K562 (cell line): ENCODE measurements around the gene LCN12. TPM values are rescaled to one million over a fixed set of nuclear protein-coding genes. Genes with fewer than 3 reads are reported as not detected.
A peak's percentile ranks its signal among the peaks of the same experiment; 100 is the strongest.

Source experiments
- DPF2 ChIP-seq: fragments of 450-650 bp; IDR thresholded peaks from 2 replicates; pipeline ENCODE4 v1.6.1; 2016
- ESRRA ChIP-seq: fragments of 450-650 bp; IDR thresholded peaks from 2 replicates; pipeline ENCODE4 v1.6.1; 2014; ENCODE audit warnings: low read depth, mild to moderate bottlenecking, moderate library complexity, borderline replicate concordance
- ETV1 ChIP-seq: fragments of 450-650 bp; conservative IDR thresholded peaks from 2 replicates; pipeline ENCODE4 v1.6.1; 2016; ENCODE audit warnings: missing genetic modification characterization, control low read depth, low read depth, missing compliant biosample characterization
- FOXJ3 ChIP-seq: sonication (generic); formaldehyde crosslinking; IDR thresholded peaks from 2 replicates; pipeline ENCODE4 v1.4.0; 2020; ENCODE audit warnings: mild to moderate bottlenecking, missing genetic modification reagents
- FOXK1 ChIP-seq: sonication (generic); formaldehyde crosslinking; IDR thresholded peaks from 2 replicates; pipeline ENCODE4 v1.8.0; 2022; ENCODE audit warnings: missing genetic modification reagents, mild to moderate bottlenecking, borderline replicate concordance
- HCFC1 ChIP-seq: IDR thresholded peaks from 2 replicates; pipeline ENCODE4 v1.6.1; 2012; ENCODE audit warnings: low read depth, low read length, improper control_type of control experiment
- HIVEP1 ChIP-seq: fragments of 250-450 bp; sonication (Bioruptor Pico); IDR thresholded peaks from 2 replicates; pipeline ENCODE4 v1.4.0; 2020; ENCODE audit warnings: mild to moderate bottlenecking
- JUN ChIP-seq, 2 experiments: sonication (generic) in 1 of 2; formaldehyde crosslinking in 1 of 2; IDR thresholded peaks; 2 replicates each; pipeline versions ENCODE4 v1.6.1 to v1.8.0; 2012 to 2022; ENCODE audit warnings: borderline replicate concordance in 2 of 2, mild to moderate bottlenecking in 2 of 2, improper control_type of control experiment in 1 of 2, low read depth in 1 of 2, low read length in 1 of 2, missing genetic modification reagents in 1 of 2
- LCOR ChIP-seq: sonication (generic); formaldehyde crosslinking; IDR thresholded peaks from 2 replicates; pipeline ENCODE4 v1.8.0; 2022; ENCODE audit warnings: mild to moderate bottlenecking, missing genetic modification reagents
- MECOM ChIP-seq: fragments of 250-450 bp; sonication (Bioruptor Pico); IDR thresholded peaks from 2 replicates; pipeline ENCODE4 v1.8.0; 2022; ENCODE audit warnings: inconsistent platforms
- MTA1 ChIP-seq: fragments of 450-650 bp; IDR thresholded peaks from 2 replicates; pipeline ENCODE4 v1.6.1; 2017; ENCODE audit warnings: borderline replicate concordance
- NCOA1 ChIP-seq: fragments of 450-650 bp; IDR thresholded peaks from 2 replicates; pipeline ENCODE4 v1.6.1; 2016; ENCODE audit warnings: low read depth
- NELFE ChIP-seq: IDR thresholded peaks from 2 replicates; pipeline ENCODE4 v1.6.1; 2011; ENCODE audit warnings: mild to moderate bottlenecking; ENCODE audit not compliant: insufficient read depth, insufficient read length
- NRF1 ChIP-seq, 2 experiments: fragments of 450-650 bp; IDR thresholded peaks in 1 of 2; conservative IDR thresholded peaks in 1 of 2; 2 replicates each; pipeline ENCODE4 v1.6.1; 2014; ENCODE audit warnings: mild to moderate bottlenecking in 2 of 2
- PHB ChIP-seq: fragments of 250-450 bp; sonication (Bioruptor Pico); IDR thresholded peaks from 2 replicates; pipeline ENCODE4 v1.5.0; 2021
- PHTF2 ChIP-seq: fragments of 250-450 bp; sonication (Bioruptor Pico); IDR thresholded peaks from 2 replicates; pipeline ENCODE4 v1.5.0; 2021; ENCODE audit warnings: mild to moderate bottlenecking
- RB1 ChIP-seq: fragments of 450-650 bp; IDR thresholded peaks from 2 replicates; pipeline ENCODE4 v1.6.1; 2017; ENCODE audit warnings: low read depth, mild to moderate bottlenecking
- RBM15 ChIP-seq: fragments of 200-400 bp; formaldehyde crosslinking; IDR thresholded peaks from 2 replicates; pipeline ENCODE4 v1.6.1; 2018; ENCODE audit warnings: mild to moderate bottlenecking, low read length, moderate library complexity; ENCODE audit not compliant: insufficient read depth
- SIX5 ChIP-seq, 2 experiments: IDR thresholded peaks; 2 replicates each; pipeline ENCODE4 v1.6.1; 2011; ENCODE audit warnings: low read length in 2 of 2, borderline replicate concordance in 1 of 2, low read depth in 1 of 2, mild to moderate bottlenecking in 1 of 2, moderate library complexity in 1 of 2; ENCODE audit not compliant: insufficient read depth in 1 of 2
- TFAM ChIP-seq: fragments of 250-450 bp; sonication (Bioruptor Pico); conservative IDR thresholded peaks from 2 replicates; pipeline ENCODE4 v1.5.0; 2021; ENCODE audit warnings: mild to moderate bottlenecking, moderate library complexity
- TFAP4 ChIP-seq: sonication (generic); formaldehyde crosslinking; IDR thresholded peaks from 2 replicates; pipeline ENCODE4 v1.8.0; 2022; ENCODE audit warnings: missing genetic modification reagents, mild to moderate bottlenecking, moderate library complexity, borderline replicate concordance
- TRIM25 ChIP-seq: fragments of 450-650 bp; IDR thresholded peaks from 2 replicates; pipeline ENCODE4 v1.7.0; 2016; ENCODE audit warnings: borderline replicate concordance
- ZC3H4 ChIP-seq: sonication (generic); formaldehyde crosslinking; IDR thresholded peaks from 2 replicates; pipeline ENCODE4 v1.9.0; 2021; ENCODE audit warnings: missing genetic modification reagents, borderline replicate concordance
- ZNF224 ChIP-seq: sonication (generic); formaldehyde crosslinking; IDR thresholded peaks from 2 replicates; pipeline ENCODE4 v1.8.0; 2022; ENCODE audit warnings: mild to moderate bottlenecking, missing genetic modification reagents
- ZNF23 ChIP-seq: fragments of 250-450 bp; sonication (Bioruptor Pico); IDR thresholded peaks from 2 replicates; pipeline ENCODE4 v1.4.0; 2020; ENCODE audit warnings: mild to moderate bottlenecking
- ZNF239 ChIP-seq: fragments of 250-450 bp; sonication (Bioruptor Pico); IDR thresholded peaks from 2 replicates; pipeline ENCODE4 v1.4.0; 2020; ENCODE audit warnings: mild to moderate bottlenecking
- polyA plus RNA-seq, 8 experiments: library from polyadenylated mRNA; depleted of rRNA in 4 of 8; stranded (reverse) in 5 of 8; unstranded in 3 of 8; fragments of >200 nt; fragmentation: Nextera tagmentation in 2 of 8; fragmentation: Illumina TruSeq in 1 of 8; extraction: Ambion mirVana in 2 of 8; extraction: Trizol in 1 of 8; gene quantifications; 2 replicates each; pipeline versions ENCODE4 v1.2.1 to v1.2.3, GENCODE V29; 2011 to 2014; ENCODE audit warnings: inconsistent platforms in 1 of 8, missing spikeins in 1 of 8
- total RNA-seq, 7 experiments: library from RNA; depleted of rRNA in 6 of 7; stranded (reverse); fragments of >200 nt in 6 of 7; fragmentation: Illumina TruSeq in 2 of 7; extraction: Trizol in 2 of 7; gene quantifications; 2 replicates each; pipeline versions ENCODE4 v1.2.1 to v1.2.3, GENCODE V29; 2011 to 2021; ENCODE audit warnings: low replicate concordance in 1 of 7
- TF ChIP-seq, protein P1 (sequence below): sonication (generic); formaldehyde crosslinking; IDR thresholded peaks from 2 replicates; pipeline ENCODE4 v1.8.1; 2022; ENCODE audit warnings: missing genetic modification reagents

The LCN12 gene
- total and polyA plus RNA-seq, 9 of the 15 experiments (the other 6 are each of a cell fraction or from before 2014, with no cell fraction given), result 0.05 TPM; not detected in 8

DNA sequence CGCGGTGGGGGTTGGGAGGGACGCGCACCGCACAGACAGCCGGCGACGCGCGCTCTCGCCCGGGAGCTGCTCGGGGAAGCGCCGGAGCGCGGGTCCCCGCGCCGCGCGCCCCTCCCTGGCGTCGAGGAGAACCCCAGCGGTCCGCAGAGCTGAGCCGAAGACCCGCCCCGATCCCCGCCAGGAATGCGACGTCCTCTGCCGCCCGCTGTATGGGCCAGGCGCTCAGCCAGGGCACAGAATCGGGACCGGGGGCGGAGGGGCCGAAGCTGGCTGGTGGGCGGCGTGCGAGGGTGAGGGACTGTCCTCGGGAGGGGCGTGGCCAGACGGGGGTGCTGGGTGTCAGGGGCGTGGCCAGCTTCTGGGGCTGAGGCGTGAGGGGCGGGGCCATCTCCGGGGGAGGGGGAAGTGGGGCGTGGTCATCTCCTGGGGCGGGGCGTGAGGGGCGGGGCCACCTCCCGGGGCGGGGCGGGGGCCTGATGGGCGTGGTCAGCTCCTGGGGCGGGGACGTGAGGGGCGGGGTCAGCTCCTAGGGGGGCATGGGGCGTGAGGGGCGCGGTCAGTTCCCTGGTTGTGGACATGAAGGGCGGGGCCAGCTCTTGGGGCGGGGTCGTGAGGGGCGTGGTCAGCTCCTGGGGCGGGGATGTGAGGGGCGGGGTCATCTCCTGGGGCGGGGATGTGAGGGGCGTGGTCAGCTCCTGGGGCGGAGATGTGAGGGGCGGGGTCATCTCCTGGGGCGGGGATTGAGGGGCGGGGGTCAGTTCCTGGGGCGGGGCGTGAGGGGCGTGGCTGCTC, 26.2 kb downstream of the LCN12 start (continued):
- TF ChIP-seq TFAP4 (CRISPR knock-in tag) (peak; percentile 56), ZC3H4 (CRISPR knock-in tag) (no peak), PHTF2 (CRISPR knock-in tag) (no peak), ZNF239 (CRISPR knock-in tag) (no peak), JUN (IDR thresholded peaks at IDR 0.05; ENCODE audit: borderline replicate concordance, low read depth, low read length) (no peak), JUN (CRISPR knock-in tag; IDR thresholded peaks at IDR 0.05; ENCODE audit: borderline replicate concordance) (no peak), FOXK1 (CRISPR knock-in tag) (no peak), LCOR (CRISPR knock-in tag) (no peak), NRF1 (conservative IDR thresholded peaks at IDR 0.05 in 1 of 2, IDR thresholded peaks at IDR 0.05 in 1 of 2) (peak; percentile 74 to 80), RBM15 (no peak), NCOA1 (no peak), ZNF23 (CRISPR knock-in tag) (no peak), ETV1 (no peak), FOXJ3 (CRISPR knock-in tag) (no peak), TRIM25 (no peak), DPF2 (peak; percentile 37; the same call in 1 of the 2 replicates), MECOM (CRISPR knock-in tag) (no peak), HIVEP1 (CRISPR knock-in tag) (no peak), MTA1 (no peak), TFAM (no peak), RB1 (peak; percentile 64; the same call in 1 of the 2 replicates), ESRRA (no peak), HCFC1 (no peak), SIX5 (IDR thresholded peaks at IDR 0.05; ENCODE audit: borderline replicate concordance in 1 of 2, insufficient read depth in 1 of 2, low read depth in 1 of 2, low read length in 2 of 2) (no peak), NELFE (no peak), ZNF224 (CRISPR knock-in tag) (no peak), PHB (CRISPR knock-in tag) (no peak)
- TF ChIP-seq, protein P1, sequence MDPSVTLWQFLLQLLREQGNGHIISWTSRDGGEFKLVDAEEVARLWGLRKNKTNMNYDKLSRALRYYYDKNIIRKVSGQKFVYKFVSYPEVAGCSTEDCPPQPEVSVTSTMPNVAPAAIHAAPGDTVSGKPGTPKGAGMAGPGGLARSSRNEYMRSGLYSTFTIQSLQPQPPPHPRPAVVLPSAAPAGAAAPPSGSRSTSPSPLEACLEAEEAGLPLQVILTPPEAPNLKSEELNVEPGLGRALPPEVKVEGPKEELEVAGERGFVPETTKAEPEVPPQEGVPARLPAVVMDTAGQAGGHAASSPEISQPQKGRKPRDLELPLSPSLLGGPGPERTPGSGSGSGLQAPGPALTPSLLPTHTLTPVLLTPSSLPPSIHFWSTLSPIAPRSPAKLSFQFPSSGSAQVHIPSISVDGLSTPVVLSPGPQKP, result no peak
